HEK293 (cell line): Measurements from ENCODE around the gene RABIF.

Source experiments
- TRIM28 ChIP-seq: IDR thresholded peaks from 2 replicates; pipeline ENCODE4 v1.6.1; 2011; ENCODE audit warnings: low read length, control low read depth, borderline replicate concordance
- ZBTB8A ChIP-seq: fragments of 450-650 bp; formaldehyde crosslinking; IDR thresholded peaks from 2 replicates; pipeline ENCODE4 v1.5.1; 2016; ENCODE audit warnings: missing biosample characterization, missing genetic modification characterization
- ZFP37 ChIP-seq: fragments of 450-650 bp; formaldehyde crosslinking; IDR thresholded peaks from 2 replicates; pipeline ENCODE4 v1.5.1; 2016; ENCODE audit warnings: missing biosample characterization, missing genetic modification characterization
- ZNF10 ChIP-seq: fragments of 450-650 bp; formaldehyde crosslinking; IDR thresholded peaks from 2 replicates; pipeline ENCODE4 v1.5.1; 2017; ENCODE audit warnings: missing biosample characterization, missing genetic modification characterization
- ZNF416 ChIP-seq: fragments of 450-650 bp; formaldehyde crosslinking; IDR thresholded peaks from 2 replicates; pipeline ENCODE4 v1.5.1; 2016; ENCODE audit warnings: missing biosample characterization, missing genetic modification characterization
- ZNF555 ChIP-seq: fragments of 450-650 bp; formaldehyde crosslinking; conservative IDR thresholded peaks from 2 replicates; pipeline ENCODE4 v1.5.1; 2017; ENCODE audit warnings: missing biosample characterization, mild to moderate bottlenecking, missing genetic modification characterization, inconsistent platforms
- ZNF560 ChIP-seq: fragments of 450-650 bp; formaldehyde crosslinking; IDR thresholded peaks from 2 replicates; pipeline ENCODE4 v1.5.1; 2017; ENCODE audit warnings: missing biosample characterization, missing genetic modification characterization, borderline replicate concordance
- ZNF571 ChIP-seq: fragments of 450-650 bp; formaldehyde crosslinking; IDR thresholded peaks from 2 replicates; pipeline ENCODE4 v1.5.0; 2017; ENCODE audit warnings: missing biosample characterization, missing genetic modification characterization
- ZNF629 ChIP-seq: fragments of 450-650 bp; formaldehyde crosslinking; IDR thresholded peaks from 2 replicates; pipeline ENCODE4 v1.5.1; 2017; ENCODE audit warnings: missing biosample characterization, missing genetic modification characterization
- ZNF658 ChIP-seq: fragments of 450-650 bp; formaldehyde crosslinking; IDR thresholded peaks from 2 replicates; pipeline ENCODE4; 2016; ENCODE audit warnings: missing biosample characterization, missing genetic modification characterization
- TF ChIP-seq, protein P1 (sequence below): fragments of 450-650 bp; formaldehyde crosslinking; IDR thresholded peaks from 2 replicates; pipeline ENCODE4 v1.5.1; 2016; ENCODE audit warnings: missing biosample characterization, missing genetic modification characterization

DNA sequence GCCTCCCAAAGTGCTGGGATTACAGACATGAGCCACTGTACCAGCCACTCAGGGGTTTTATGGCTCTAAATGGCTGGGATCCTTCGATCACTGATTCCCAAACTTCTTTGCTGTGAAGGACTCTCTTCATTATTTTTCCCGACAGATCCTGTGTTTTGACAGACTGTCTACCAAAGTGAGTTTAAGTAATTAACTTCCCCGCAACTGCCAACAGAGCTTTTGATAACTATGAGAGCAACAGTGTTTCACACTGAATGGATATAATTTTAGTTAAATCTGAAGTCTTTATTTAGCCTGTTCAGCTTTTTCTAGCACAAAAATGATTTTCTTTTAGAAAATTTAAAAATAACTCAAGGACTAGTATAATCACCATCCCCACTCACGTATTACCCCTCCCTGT lies 12.6 kb upstream of the RABIF start:
- TF ChIP-seq, protein P1, sequence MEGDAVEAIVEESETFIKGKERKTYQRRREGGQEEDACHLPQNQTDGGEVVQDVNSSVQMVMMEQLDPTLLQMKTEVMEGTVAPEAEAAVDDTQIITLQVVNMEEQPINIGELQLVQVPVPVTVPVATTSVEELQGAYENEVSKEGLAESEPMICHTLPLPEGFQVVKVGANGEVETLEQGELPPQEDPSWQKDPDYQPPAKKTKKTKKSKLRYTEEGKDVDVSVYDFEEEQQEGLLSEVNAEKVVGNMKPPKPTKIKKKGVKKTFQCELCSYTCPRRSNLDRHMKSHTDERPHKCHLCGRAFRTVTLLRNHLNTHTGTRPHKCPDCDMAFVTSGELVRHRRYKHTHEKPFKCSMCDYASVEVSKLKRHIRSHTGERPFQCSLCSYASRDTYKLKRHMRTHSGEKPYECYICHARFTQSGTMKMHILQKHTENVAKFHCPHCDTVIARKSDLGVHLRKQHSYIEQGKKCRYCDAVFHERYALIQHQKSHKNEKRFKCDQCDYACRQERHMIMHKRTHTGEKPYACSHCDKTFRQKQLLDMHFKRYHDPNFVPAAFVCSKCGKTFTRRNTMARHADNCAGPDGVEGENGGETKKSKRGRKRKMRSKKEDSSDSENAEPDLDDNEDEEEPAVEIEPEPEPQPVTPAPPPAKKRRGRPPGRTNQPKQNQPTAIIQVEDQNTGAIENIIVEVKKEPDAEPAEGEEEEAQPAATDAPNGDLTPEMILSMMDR (tag by site-specific recombination), result no peak
- no peak for TF ChIP-seq ZNF658 (tag by site-specific recombination)
- TF ChIP-seq ZNF416 (tag by site-specific recombination), result no peak
- TF ChIP-seq ZBTB8A (tag by site-specific recombination), result no peak
- no peak for TF ChIP-seq ZNF555 (tag by site-specific recombination)
- no peak for TF ChIP-seq ZNF629
- TF ChIP-seq ZNF10 (tag by site-specific recombination), result no peak
- TF ChIP-seq ZNF571 (tag by site-specific recombination), result no peak
- no peak for TF ChIP-seq ZNF560 (tag by site-specific recombination)
- no peak for TF ChIP-seq ZFP37
- TF ChIP-seq TRIM28, result no peak
